Stimulated activated CD8-positive, alpha-beta memory T cell treated with anti-CD3 and anti-CD28 coated beads, Interleukin-15, amount 100 ng/mL, for 24 hours (primary cell): ENCODE measurements around the gene CCT8L2.
"Not testable (repeated sequence)": the region's sequence is repeated elsewhere in the genome, so short reads cannot be mapped to it uniquely, and the experiment has no call there.

Experiments used
- DNase-seq: peaks from one replicate; pipeline ENCODE4 v3.0.0-alpha.2; 2020; ENCODE audit warnings: low read depth

Gene CCT8L2

DNA sequence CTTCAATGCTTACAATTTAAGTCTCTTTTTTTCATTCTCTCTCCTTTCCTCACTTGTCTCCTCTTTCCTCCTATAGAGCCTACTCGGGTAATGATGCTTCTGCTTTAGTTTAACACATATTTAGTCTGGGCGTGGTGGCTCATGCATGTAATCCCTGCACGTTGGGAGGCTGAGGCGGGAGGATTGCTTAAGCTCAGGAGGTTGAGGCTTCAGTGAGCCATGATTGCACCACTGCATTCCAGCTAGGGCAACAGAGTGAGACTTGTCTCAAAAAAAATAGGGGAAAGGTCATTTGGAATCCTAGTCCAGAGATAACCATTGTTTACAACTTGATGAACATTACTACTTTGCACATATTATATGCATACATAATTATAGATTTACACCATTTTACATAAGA lies 1.4 kb upstream of the CCT8L2 start:
- DNase-seq = no peak

DNA sequence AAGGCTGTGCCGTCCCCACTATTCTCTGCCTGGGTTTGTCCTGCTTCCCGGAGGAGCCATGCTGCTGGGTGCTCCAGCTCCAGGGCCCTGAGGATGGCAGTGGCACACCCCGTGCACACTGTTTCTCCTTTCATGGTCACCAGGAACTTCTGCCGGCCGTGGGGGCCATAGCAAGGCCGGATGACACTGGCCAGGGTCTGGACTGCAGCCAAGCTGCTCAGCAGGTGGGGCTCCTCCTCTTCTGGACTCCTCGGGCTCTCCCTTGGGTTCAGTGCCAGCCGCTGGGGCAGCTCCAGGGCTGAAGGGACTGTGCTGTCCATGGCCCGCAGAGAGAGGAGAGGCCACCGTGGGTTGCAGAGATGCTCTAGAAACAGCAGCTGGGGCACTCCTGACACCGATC lies 379 bp downstream of the CCT8L2 start:
- not testable (repeated sequence) for DNase-seq

DNA sequence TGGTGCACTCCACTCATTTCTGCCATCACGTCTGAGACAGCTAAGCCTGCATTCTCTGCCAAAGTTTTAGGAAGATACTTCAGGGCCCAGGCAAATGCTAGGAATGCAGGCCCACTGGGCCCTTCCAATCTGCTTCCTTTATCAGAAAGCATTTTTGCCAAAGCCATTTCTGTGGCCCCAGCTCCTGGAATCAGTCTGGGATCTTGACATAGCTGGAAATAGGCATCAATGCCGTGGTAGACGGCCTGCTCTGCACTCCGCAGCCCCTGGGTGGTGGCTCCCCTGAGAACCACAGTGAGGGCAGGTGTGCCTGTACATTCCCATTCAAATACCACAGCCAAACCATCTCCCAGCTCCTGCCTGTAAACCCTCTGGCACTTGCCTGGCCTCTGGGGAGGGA lies 1.5 kb downstream of the CCT8L2 start:
- DNase-seq = not testable (repeated sequence)

DNA sequence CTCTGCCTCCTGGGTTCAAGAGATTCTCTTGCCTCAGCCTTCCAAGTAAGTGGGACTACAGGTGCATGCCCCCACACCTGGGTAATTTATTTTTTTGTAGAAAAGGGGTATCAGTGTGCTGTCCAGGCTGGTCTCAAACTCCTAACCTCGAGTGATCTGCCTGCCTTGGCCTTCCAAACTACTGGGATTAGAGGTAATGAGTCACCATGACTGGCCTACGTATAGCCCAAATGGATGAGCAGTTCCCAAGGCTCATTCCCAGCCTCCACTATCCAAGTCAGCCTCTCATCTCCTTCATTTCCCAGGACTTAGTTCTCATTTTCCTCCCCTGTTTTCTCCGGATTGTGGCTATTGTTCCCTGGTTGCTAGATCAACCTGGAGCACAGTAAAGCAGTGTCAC lies 5.6 kb downstream of the CCT8L2 start:
- DNase-seq = no peak

DNA sequence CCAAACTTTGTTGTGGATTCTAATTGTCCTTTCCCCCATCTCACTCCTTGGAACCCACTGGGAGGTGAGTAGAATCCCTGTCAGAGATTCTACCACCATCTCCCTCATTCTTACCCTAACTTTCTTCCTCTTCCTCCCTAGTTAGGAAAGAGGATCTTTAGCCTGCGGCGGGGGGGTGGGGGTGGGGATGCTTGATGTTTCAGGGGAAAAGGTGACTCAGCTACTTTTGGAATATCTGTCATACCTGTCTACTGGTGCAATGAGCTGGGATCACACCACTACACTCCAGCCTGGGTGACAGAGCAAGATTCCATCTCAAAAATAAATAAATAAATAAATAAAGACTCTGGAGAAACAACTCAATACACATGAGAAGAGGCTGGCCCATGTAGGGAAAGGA lies 6.4 kb downstream of the CCT8L2 start:
- no peak for DNase-seq

DNA sequence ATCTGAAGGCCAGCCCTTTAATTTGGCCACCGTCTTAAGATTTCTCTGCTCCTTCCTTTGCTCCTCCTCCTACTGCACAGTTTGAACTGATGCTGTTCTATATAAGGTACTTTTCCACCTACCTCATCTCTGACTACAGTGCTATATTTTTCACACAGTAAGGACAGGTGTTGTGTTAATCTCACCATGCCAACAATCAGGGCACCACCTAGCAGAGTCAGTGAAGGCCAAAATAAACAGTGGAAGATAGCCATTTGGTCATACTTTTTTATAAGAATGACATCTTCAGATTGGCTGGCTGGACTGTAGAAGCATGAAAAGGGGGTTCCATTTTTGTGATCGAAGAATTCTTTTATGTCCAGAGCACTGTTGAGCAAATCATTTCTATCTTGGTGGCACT lies 11.7 kb downstream of the CCT8L2 start:
- DNase-seq = not testable (repeated sequence)

DNA sequence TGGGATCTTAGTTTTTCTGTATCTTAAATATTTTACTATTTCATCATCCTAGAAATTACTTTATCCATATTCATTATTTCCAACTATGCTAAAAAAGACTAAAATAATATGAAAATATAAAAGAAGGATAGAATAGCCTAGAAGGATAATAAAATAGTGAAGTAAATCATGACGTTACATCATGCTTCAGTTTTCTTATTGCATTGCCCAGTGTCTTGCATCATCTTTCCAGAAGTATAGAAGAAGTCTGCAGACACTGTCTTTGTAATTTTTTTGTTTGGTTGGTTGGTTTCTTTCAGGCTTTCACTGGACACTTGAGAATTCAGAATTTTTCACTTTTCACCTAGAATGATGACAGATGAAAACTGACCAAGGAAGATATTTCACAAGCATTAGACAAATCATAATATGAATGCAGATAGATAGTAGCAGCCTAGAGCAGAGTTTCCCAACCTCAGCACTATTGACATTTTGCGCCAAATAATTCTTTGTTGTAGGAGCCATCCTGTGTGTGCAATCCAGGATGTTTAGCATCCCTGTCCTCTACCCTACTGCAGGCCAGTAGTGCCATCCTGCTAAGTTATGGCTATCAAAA lies 23.3 kb downstream of the CCT8L2 start:
- not testable (repeated sequence) for DNase-seq

DNA sequence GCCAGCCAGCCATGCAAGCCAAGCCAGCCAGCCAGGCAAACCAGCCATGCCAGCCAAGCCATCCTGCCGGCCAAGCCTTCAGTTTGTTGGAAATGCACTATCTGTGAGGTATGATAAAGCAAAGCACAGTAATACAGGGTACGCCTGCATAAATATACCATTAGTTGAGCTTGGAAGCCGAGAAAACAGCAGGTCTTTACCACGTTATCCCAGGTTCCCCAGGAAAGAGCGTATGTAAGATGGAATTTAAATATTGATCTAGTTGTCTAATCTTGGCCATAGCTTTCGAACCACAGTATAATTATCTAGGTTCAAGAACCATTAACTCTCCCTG lies 24.2 kb downstream of the CCT8L2 start:
- no peak for DNase-seq

DNA sequence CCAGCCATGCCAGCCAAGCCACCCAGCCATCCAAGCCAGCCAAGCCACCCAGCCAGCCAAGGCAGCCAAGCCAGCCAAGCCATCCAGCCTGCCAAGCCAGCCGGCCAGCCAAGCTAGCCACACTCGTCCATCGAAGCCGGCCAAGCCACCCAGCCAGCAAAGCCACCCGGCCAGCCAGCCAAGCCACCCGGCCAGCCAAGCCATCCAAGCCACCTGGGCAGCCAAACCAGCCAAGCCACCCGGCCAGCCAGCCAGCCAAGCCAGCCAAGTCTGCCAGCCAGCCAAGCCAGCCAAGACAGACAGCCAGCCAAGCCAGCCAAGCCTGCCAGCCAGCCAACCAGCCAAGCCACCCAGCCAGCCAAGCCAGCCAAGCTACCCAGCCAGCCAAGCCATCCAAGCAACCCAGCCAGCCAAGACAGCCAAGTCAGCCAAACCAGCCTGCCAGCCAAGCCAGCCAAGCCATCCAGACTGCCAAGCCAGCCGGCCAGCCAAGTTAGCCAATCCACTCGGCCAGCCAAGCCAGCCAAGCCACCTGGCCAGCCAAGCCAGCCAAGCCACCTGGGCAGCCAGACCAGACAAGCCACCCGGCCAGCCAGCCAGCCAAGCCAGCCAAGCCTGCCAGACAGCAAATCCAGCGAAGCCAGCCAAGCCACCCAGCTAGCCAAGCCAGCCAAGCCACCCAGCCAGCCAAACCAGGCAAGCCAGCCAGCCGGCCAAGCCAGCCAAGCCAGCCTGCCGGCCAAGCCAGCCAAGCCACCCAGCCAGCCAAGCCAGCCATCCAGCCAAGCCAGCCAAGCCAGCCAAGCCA lies 24.8 kb downstream of the CCT8L2 start:
- not testable (repeated sequence) for DNase-seq

DNA sequence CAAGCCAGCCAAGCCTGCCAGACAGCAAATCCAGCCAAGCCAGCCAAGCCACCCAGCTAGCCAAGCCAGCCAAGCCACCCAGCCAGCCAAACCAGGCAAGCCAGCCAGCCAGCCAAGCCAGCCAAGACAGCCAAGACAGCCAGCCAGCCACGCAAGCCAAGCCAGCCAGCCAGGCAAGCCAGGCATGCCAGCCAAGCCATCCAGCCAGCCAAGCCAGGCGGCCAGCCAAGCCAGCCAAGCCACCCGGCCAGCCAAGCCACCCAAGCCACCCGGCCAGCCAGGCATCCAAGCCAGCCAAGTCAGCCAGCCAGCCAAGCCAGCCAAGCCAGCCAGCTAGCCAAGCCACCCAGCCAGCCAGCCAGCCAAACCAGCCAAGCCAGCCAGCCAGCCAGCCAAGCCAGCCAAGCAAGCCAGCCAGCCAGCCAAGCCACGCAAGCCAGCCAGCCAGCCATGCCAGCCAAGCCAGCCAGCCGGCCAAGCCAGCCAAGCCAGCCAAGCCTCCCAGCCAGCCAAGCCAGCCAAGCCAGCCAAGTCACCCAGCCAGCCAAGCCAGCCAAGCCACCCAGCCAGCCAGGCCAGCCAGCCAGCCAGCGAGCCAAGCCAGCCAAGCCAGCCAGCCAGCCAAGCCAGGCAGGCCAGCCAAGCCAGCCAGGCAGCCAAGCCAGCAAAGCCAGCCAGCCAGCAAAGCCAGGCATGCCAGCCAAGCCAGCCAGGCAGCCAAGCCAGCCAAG lies 26.0 kb downstream of the CCT8L2 start:
- not testable (repeated sequence) for DNase-seq

DNA sequence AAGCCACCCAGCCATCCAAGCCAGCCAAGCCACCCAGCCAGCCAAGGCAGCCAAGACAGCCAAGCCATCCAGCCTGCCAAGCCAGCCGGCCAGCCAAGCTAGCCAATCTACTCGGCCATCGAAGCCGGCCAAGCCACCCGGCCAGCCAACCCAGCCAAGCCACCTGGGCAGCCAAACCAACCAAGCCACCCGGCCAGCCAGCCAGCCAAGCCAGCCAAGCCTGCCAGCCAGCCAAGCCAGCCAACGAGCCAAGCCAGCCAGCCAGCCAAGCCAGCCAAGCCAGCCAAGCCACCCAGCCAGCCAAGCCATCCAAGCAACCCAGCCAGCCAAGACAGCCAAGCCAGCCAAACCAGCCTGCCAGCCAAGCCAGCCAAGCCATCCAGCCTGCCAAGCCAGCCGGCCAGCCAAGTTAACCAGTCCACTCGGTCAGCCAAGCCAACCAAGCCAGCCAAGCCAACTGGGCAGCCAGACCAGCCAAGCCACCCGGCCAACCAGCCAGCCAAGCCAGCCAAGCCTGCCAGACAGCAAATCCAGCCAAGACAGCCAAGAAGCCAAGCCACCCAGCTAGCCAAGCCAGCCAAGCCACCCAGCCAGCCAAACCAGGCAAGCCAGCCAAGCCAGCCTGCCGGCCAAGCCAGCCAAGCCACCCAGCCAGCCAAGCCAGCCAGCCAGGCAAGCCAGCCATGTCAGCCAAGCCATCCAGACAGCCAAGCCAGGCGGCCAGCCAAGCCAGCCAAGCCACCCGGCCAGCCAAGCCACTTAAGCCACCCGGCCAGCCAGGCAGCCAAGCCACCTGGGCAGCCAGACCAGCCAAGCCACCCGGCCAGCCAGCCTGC lies 26.8 kb downstream of the CCT8L2 start:
- not testable (repeated sequence) for DNase-seq

DNA sequence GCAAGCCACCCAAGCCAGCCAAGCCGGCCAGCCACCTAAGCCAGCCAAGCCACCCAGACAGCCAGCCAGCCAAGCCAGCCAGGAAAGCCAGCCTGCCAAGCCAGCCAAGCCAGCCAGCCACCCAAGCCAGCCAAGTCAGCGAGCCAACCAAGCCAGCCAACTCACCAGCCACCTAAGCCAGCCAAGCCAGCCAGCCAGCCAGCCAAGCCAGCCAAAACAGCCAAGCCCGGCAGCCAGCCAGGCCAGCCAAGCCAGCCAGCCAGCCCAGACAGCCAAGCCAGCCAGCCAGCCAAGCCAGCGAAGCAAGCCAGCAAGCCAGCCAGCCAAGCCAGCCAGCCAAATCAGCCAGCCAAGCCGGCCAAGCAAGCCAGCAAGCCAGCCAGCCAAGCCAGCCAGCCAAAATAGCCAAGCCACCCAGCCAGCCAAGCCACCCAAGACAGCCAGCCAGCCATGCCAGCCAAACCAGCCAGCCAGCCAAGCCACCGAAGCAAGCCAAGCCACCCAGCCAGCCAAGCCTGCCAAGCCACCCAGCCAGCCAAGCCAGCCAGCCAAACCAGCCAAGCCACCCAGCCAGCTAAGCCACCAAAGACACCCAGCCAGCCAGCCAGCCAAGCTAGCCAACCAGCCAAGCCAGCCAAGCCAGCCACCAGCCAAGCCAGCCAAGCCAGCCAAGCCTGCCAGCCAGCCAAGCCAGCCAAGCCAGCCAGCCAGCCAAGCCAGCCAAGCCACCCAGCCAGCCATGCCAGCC lies 27.6 kb downstream of the CCT8L2 start:
- not testable (repeated sequence) for DNase-seq

DNA sequence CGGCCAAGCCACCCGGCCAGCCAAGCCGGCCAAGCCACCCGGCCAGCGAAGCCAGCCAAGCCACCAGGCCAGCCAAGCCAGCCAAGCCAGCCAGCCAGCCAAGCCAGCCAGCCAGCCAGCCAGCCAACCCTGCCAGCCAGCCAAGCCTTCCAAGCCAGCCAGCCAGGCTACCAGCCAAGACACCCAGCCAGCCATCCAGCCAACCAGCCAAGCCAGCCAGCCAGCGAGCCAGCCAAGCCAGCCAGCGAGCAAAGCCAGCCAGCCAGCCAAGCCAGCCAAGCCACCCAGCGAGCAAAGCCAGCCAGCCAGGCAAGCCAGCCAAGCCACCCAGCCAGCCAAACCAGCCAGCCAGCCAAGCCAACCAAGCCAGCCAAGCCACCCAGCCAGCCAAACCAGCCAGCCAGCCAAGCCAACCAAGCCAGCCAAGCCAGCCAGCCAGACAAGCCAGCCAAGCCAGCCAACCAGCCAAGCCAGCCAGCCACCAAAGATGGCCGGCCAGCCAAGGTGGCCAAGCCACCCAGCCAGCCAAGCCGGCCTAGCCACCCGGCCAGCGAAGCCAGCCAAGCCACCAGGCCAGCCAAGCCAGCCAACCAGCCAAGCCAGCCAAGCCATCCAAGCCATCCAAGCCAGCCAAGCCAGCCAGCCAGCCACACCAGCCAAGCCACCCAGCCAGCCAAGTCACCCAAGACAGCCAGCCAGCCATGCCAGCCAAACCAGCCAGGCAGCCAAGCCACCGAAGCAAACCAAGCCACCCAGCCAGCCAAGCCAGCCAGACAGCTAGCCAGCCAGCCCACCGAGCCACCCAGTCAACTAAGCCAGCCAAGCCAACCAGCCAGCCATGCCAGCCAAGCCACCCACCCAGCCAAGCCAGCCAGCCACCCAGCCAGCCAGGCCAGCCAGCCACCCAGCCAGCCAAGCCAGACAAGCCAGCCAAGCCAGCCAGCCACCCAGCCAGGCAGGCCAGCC lies 28.8 kb downstream of the CCT8L2 start:
- DNase-seq = no peak

DNA sequence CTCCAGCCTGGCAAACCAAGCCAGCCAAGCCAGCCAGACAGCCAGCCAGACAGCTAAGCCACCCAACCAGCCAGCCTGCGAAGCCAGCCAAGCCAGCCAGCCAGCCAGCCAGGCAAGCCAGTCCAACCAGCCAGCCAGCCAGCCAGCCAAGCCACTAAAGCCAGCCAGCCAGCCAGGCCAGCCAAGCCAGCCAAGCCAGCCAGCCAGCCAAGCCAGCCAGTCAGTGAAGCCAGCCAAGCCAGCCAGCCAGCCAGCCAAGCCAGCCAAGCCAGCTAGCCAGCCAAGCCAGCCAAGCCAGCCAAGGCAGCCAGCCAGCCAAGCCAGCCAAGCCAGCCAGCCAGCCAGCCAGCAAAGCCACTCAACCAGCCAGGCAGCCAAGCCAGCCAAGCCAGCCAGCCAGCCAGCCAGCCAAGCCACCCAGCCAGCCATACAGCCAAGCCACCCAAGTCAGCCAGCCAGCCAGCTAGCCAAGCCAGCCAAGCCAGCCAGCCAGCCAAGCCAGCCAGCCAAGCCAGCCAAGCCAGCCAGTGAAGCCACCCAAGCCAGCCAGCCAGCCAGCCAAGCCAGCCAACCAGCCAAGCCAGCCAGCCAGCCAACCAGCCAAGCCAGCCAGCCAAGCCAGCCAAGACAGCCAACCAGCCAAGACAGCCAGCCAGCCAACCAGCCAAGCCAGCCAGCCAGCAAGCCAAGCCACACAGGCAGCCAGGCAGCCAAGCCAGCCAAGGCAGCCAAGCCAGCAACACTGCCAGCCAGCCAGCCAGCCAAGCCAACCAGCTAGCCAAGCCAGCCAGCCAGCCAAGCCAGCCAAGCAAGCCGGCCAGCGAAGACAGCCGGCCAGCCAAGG lies 29.7 kb downstream of the CCT8L2 start:
- no peak for DNase-seq

DNA sequence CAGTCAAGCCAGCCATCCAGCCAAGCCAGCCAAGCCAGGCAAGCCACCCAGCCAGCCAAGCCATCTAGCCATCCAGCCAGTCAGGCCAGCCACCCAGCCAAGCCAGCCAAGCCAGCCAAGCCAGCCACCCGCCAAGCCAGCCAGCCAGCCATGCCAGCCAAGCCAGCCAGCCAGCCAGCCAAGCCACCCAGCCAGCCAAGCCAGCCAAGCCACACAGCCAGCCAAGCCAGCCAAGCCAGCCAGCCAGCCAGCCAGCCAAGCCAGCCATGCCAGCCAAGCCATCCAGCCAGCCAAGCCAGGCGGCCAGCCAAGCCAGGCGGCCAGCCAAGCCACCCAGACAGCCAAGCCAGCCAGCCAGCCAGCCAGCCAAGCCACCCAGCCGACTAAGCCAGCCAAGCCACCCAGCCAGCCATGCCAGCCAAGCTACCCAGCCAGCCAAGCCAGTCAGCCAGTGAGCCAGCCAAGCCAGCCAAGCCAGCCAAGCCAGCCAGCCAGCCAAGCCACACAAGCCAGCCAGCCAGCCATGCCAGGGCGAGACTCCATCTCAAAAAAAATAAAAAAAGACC lies 31.4 kb downstream of the CCT8L2 start:
- not testable (repeated sequence) for DNase-seq

DNA sequence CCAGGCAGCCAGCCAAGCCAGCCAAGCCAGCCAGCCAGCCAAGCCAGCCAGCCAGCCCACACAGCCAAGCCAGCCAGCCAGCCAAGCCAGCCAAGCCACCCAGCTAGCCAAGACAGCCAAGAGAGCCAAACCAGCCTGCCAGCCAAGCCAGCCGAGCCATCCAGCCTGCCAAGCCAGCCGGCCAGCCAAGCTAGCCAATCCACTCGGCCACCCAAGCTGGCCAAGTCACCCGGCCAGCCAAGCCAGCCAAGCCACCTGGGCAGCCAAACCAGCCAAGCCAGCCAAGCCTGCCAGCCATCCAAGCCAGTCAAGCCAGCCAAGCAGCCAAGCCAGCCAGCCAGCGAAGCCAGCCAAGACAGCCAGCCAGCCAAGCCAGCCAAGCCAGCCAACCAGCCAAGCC lies 32.0 kb downstream of the CCT8L2 start:
- DNase-seq = not testable (repeated sequence)

DNA sequence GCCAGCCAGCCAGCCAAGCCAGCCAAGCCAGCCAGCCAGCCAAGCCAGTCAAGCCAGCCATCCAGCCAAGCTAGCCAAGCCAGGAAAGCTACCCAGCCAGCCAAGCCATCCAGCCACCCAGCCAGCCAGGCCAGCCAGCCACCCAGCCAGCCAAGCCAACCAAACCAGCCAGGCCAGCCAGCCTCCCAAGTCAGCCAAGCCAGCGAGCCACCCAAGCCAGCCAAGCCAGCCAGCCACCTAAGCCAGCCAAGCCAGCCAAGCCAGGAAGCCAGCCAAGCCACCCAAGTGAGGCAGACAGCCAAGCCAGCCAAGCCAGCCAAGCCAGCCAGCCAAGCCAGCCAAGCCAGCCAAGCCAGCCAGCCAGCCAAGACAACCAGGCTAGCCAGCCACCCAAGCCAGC lies 32.6 kb downstream of the CCT8L2 start:
- not testable (repeated sequence) for DNase-seq

DNA sequence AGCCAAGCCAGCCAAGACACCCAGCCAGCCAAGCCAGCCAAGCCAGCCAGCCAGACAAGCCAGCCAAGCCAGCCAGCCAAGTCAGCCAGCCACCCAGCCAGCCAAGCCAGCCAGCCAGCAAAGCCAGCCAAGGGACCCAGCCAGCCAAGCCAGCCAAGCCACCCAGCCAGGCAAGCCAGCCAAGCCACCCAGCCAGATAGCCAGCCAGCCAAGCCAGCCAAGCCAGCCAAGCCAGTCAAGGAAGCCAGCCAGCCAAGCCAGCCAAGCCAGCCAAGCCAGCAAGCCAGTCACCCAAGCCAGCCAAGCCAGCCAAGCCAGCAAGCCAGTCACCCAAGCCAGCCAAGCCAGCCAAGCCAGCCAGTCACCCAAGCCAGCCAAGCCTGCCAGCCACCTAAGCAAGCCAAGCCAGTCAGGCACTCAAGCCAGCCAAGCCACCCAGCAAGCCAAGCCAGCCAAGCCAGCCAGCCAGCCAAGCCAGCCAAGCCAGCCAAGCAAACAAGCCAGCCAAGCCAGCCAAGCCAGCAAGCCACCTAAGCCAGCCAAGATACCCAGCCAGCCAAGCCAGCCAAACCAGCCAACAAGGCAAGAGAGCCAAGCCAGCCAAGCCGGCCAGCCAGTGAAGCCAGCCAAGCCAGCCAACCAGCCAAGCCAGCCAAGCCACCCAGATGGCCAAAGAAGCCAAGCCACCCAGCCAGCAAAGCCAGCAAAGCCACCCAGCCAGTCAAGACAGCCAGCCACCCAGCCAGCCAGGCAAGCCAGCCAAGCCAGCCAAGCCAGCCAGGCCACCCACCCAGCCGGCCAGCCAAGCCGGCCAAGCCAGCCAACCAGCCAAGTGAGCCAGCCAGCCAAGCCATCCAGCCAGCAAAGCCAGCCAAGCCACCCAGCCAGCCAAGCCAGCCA lies 33.3 kb downstream of the CCT8L2 start:
- DNase-seq = no peak
